Activated naive CD8-positive, alpha-beta T cell treated with anti-CD3 and anti-CD28 coated beads for 36 hours (primary cell): ENCODE results near the gene PTPN5. TPM values are rescaled to one million over a fixed set of nuclear protein-coding genes. Genes with fewer than 3 reads are reported as not detected.
"Not testable (repeated sequence)": the region's sequence is repeated elsewhere in the genome, so short reads cannot be mapped to it uniquely, and the experiment has no call there.

Source experiments
- DNase-seq: peaks from one replicate; pipeline ENCODE4 v3.0.0; 2021
- H3K27ac Mint-ChIP-seq: one replicate; pipeline ENCODE4 v1.8.0; 2022; ENCODE audit warnings: mild to moderate bottlenecking, moderate library complexity, mixed read lengths
- H3K27me3 Mint-ChIP-seq: one replicate; pipeline ENCODE4 v1.8.0; 2022; ENCODE audit warnings: mild to moderate bottlenecking, mixed read lengths
- H3K36me3 Mint-ChIP-seq: one replicate; pipeline ENCODE4 v1.8.0; 2021; ENCODE audit warnings: mild to moderate bottlenecking, mixed read lengths
- H3K4me1 Mint-ChIP-seq: one replicate; pipeline ENCODE4 v1.8.0; 2021; ENCODE audit warnings: mixed read lengths
- H3K4me3 Mint-ChIP-seq: one replicate; pipeline ENCODE4 v1.8.0; 2022; ENCODE audit warnings: mild to moderate bottlenecking, moderate library complexity, mixed read lengths
- H3K9me3 Mint-ChIP-seq: one replicate; pipeline ENCODE4 v1.8.0; 2022; ENCODE audit warnings: mixed read lengths
- total RNA-seq, 2 experiments: library from RNA; stranded (reverse); gene quantifications; one replicate each; pipeline ENCODE4 v1.2.3, GENCODE V29; 2021

The PTPN5 gene
- total RNA-seq, 2 experiments from 2014 or later = not detected

GRCh38 chr11:18699848-18700261 is 91.7 kb downstream of the PTPN5 start:
- no peak for DNase-seq
- peaks cover 15% of the 10 kb centered on the region for H3K4me1 Mint-ChIP-seq
- H3K36me3 Mint-ChIP-seq = no peaks in the 10 kb centered on the region
- peak overlapping the region; percentile 74 for H3K4me3 Mint-ChIP-seq
- H3K27me3 Mint-ChIP-seq = peaks cover 4% of the 10 kb centered on the region
- H3K27ac Mint-ChIP-seq = no peak overlapping the region
- H3K9me3 Mint-ChIP-seq = no peaks in the 10 kb centered on the region

- Mint-ChIP-seq H3K4me3 (peak overlapping the region; percentile 74), H3K4me1 (peaks cover 14% of the 10 kb centered on the region), H3K27ac (no peak overlapping the region), H3K9me3 (no peaks in the 10 kb centered on the region), H3K27me3 (peaks cover 4% of the 10 kb centered on the region), H3K36me3 (no peaks in the 10 kb centered on the region)
- no peak for DNase-seq
These were observed 92.4 kb downstream of the PTPN5 start for GRCh38 chr11:18699269-18699596.

DNA sequence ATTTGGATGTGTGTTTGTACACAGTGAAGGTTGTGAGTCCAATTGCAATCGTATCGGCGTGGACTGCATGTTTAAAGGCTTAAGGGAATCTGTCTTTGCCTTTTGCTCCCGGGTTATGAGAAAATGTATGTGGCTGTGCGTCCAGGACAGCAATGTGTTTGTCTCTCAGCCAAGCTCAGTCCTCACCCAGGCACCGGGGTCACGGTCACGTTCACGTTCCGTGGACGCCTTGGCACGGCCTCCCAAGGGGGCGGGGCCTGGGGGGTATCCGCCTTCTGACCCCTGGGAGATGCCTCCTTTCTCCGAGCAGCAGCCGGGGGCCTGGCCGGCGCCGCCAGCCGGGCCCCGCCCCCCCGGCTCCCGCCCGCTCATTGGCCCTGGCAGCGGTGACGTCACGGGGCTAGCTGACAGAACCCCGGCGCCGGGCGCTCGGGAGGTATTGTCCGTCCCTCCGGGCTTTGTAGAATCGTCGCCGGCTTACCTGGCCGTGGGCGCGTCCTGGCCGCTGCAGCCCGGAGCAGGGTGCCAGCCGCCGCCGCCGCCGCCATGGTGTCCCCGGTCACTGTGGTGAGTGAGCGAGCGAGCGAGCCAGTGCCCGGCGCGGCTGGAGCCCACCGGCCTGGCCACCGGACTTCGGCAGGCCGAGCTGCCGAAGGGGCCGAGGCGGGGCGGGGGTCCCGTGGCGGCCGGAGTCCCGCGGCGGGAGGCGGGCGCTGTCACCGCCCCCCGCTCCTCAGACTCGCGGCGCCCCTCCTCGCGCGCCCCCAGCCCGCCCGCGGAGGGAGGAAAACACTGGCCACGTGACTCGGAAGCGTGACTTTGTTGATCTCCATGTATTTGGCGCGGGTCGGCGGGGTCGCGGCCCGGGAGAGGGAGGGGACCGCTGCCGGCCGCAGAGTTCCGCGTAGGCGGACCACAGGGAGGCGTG is 93.0 kb downstream of the PTPN5 start, which contains the start of gene TMEM86A:
TSS of gene TMEM86A (plus strand) at position 439 of the 928 bp plus-strand sequence. CDS start at position 547, 108 bp downstream.
- Mint-ChIP-seq H3K9me3 (no peaks in the 10 kb centered on the region), H3K4me3 (peak within 1 kb of the TSS; percentile 74), H3K36me3 (no peaks in the 10 kb centered on the region), H3K27ac (peak within 1 kb of the TSS; percentile 23), H3K4me1 (peaks cover 14% of the 10 kb centered on the region), H3K27me3 (peaks cover 4% of the 10 kb centered on the region)
- DNase-seq = peak; percentile 91

GRCh38 chr11:18697576-18697975 is 94.0 kb downstream of the PTPN5 start:
- no peaks in the 10 kb centered on the region for H3K36me3 Mint-ChIP-seq
- H3K9me3 Mint-ChIP-seq = no peaks in the 10 kb centered on the region
- H3K27ac Mint-ChIP-seq = no peak overlapping the region
- peaks cover 4% of the 10 kb centered on the region for H3K27me3 Mint-ChIP-seq
- no peak for DNase-seq
- H3K4me3 Mint-ChIP-seq = no peak overlapping the region
- H3K4me1 Mint-ChIP-seq = peaks cover 17% of the 10 kb centered on the region

DNA sequence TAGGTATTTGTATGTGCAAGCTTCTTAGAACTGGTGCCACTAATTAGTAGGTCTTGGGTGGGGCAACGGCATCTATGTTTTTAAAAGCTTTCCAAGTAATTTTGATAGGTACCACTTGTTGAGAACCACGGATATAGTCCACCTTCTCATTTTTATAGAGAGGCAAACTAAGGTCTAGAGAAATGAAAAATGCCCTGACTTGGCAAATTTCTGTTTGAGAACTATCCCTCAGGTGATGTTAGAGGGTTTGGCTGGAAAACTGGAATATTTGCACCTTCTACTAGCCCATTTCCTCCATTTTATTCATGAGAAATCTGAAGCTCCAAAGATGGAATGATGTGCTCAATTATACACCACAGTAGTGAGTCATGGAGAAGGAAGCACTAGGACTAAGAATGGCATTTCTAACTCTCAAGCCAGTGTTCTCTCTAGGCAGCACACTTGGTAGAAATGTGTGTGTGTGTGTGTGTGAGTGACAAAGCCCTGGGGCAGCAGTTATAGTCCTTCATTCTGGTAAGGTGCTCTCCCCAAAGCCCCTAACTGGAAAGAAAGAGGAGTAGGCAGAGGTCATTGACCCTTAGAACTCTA is 94.9 kb downstream of the PTPN5 start:
- H3K4me3 Mint-ChIP-seq = no peak overlapping the region
- no peak for DNase-seq

DNA sequence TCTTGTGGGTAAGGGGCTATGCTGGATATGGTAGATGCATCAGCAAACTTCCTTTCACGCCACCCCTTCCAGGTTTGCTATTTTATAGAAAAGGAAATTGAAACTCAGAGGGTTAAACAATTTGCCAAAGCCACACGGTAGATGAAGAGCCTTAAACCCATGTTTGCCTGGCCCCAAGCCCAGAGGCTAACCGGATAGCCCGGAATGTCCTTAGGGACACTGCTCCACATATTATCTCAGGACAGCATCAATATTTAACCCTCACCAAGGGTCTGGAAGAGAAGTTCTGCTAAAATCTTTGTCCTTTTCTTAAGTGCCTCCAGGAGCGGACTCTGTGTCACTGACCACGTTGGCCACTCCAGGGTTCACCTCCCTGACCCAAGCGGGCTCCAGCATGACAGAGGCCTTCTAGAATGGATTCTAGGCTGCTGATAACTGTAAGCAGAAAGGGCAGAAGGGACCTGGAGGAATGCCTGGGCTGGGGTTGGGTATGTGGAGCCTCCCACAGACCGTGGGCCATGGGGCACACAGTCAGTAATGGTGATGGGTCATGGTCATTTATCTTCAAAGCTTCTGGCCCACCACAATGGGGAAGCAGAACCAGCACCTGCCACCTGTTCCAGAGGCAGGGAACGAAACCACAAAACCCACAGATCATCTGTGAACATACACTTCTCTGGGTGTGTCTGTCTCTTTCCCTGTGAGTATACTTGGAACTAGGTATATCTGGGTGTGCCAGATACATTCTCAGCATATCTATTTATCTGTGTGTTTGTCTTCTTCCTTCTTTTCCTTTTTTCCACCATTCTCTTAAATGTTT is 98.4 kb downstream of the PTPN5 start:
- Mint-ChIP-seq H3K4me3 (no peak overlapping the region), H3K27ac (no peak overlapping the region)

More for the DNA sequence above, 94.9 kb downstream of the PTPN5 start:
- Mint-ChIP-seq H3K27ac (no peak overlapping the region), H3K36me3 (no peaks in the 10 kb centered on the region), H3K9me3 (no peaks in the 10 kb centered on the region), H3K27me3 (peaks cover 4% of the 10 kb centered on the region), H3K4me1 (peaks cover 17% of the 10 kb centered on the region)

DNA sequence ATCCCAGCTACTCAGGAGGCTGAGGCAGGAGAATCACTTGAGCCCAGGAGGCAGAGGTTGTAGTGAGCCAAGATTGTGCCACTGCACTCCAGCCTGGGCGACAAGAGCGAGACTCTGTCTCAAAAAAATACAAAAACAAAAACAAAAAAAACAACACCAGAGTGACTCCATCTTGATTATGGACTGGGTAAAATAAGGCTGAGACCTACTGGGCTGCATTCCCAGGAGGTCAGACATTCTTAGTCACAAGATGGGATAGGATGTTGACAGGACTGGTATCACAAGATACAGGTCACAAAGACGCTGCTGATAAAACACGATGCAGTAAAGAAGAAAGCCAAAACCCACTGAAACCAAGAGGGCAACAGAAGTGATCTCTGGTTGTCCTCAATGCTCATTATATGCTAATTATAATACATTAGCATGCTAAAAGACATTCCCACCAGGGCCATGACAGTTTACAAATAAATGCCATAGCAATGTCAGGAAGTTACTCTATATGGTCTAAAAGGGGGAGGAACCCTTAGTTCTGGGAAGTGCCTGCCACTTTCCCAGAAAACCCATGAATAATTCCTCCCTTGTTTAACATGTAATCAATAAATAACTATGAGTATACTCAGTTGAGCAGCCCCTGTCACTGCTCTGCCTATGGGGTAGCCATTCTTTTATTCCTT is 100.0 kb downstream of the PTPN5 start:
- not testable (repeated sequence) for H3K9me3 Mint-ChIP-seq, H3K27ac Mint-ChIP-seq, H3K27me3 Mint-ChIP-seq, H3K4me3 Mint-ChIP-seq, H3K4me1 Mint-ChIP-seq, H3K36me3 Mint-ChIP-seq, DNase-seq

More for the DNA sequence above, 98.4 kb downstream of the PTPN5 start:
- Mint-ChIP-seq H3K27me3 (no peaks in the 10 kb centered on the region), H3K36me3 (no peaks in the 10 kb centered on the region), H3K4me1 (peaks cover 6% of the 10 kb centered on the region), H3K9me3 (no peaks in the 10 kb centered on the region)
- no peak for DNase-seq

- no peaks in the 10 kb centered on the region for H3K27me3 Mint-ChIP-seq
These were observed 107.3 kb downstream of the PTPN5 start for GRCh38 chr11:18684267-18684666.

DNA sequence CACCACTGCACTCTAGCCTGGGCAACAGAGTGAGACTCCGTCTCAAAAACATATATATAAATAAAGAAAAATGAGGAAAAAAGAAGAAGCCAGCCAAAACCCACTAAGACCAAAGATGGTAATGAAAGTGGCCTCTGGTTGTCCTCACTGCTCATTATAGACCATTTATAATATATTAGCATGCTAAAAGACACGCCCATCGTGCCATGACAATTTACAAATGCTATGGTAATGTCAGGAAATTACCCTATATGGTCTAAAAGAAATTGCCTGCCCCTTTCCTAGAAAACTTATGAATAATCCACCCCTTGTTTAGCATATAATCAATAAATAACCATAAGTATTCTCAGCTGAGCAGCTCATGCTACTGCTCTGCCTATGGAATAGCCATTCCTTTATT is 109.1 kb downstream of the PTPN5 start:
- no peaks in the 10 kb centered on the region for H3K27me3 Mint-ChIP-seq
- H3K36me3 Mint-ChIP-seq = no peaks in the 10 kb centered on the region
- DNase-seq = no peak
- H3K4me3 Mint-ChIP-seq = no peak overlapping the region
- H3K4me1 Mint-ChIP-seq = peaks cover 9% of the 10 kb centered on the region
- H3K27ac Mint-ChIP-seq = no peak overlapping the region
- no peaks in the 10 kb centered on the region for H3K9me3 Mint-ChIP-seq

More at GRCh38 chr11:18684267-18684666, 107.3 kb downstream of the PTPN5 start:
- peaks cover 4% of the 10 kb centered on the region for H3K4me1 Mint-ChIP-seq
- H3K4me3 Mint-ChIP-seq = no peak overlapping the region
- no peaks in the 10 kb centered on the region for H3K9me3 Mint-ChIP-seq
- no peak overlapping the region for H3K27ac Mint-ChIP-seq
- no peak for DNase-seq
- H3K36me3 Mint-ChIP-seq = no peaks in the 10 kb centered on the region

DNA sequence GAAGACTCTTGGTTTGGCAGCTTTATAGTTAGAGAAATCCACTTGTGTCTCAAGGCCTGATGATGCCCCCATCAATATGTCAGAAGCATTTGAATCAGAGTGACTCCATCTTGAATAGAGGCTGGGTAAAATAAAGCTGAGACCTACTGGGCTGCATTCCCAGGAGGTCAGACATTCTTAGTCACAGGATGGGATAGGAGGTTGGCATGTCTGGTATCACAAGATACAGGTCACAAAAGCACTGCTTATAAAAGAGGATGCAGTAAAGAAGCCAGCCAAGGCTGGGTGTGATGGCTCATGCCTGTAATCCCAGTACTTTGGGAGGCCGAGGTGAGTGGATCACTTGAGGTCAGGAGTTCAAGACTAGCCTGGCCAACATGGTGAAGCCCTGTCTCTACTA is 109.6 kb downstream of the PTPN5 start:
- peaks cover 10% of the 10 kb centered on the region for H3K4me1 Mint-ChIP-seq
- not testable (repeated sequence) for H3K9me3 Mint-ChIP-seq, H3K4me3 Mint-ChIP-seq, DNase-seq, H3K36me3 Mint-ChIP-seq, H3K27me3 Mint-ChIP-seq, H3K27ac Mint-ChIP-seq

Other genes with a start within 250 kb of the PTPN5 start
- 10 to 100 TPM; 15.4 to 15.7 TPM for gene UEVLD, start 203.1 kb downstream of the PTPN5 start, total RNA-seq
- 1 to 10 TPM in 1 of 2 experiments, under 1 TPM in 1; 0.54 to 1.4 TPM for gene MISFA, start 192.0 kb downstream of the PTPN5 start, total RNA-seq
- gene SPTY2D1, start 157.5 kb downstream of the PTPN5 start, total RNA-seq = 10 to 100 TPM; 23.3 to 23.4 TPM
- under 1 TPM; 0.25 to 0.52 TPM for gene TMEM86A, start 93.0 kb downstream of the PTPN5 start, total RNA-seq
- 1 to 10 TPM; 1.1 to 1.3 TPM for gene IGSF22, start 65.6 kb downstream of the PTPN5 start, total RNA-seq
- not detected for gene MRGPRX1, start 147.6 kb upstream of the PTPN5 start, total RNA-seq